CD4-positive, alpha-beta T cell treated with Interleukin-21 for 1 hour (primary cell): ENCODE results near the gene EXTL1.

Experiments used
- DNase-seq: peaks from one replicate; pipeline ENCODE4 v3.0.0-alpha.2; 2020

EXTL1 gene

DNA sequence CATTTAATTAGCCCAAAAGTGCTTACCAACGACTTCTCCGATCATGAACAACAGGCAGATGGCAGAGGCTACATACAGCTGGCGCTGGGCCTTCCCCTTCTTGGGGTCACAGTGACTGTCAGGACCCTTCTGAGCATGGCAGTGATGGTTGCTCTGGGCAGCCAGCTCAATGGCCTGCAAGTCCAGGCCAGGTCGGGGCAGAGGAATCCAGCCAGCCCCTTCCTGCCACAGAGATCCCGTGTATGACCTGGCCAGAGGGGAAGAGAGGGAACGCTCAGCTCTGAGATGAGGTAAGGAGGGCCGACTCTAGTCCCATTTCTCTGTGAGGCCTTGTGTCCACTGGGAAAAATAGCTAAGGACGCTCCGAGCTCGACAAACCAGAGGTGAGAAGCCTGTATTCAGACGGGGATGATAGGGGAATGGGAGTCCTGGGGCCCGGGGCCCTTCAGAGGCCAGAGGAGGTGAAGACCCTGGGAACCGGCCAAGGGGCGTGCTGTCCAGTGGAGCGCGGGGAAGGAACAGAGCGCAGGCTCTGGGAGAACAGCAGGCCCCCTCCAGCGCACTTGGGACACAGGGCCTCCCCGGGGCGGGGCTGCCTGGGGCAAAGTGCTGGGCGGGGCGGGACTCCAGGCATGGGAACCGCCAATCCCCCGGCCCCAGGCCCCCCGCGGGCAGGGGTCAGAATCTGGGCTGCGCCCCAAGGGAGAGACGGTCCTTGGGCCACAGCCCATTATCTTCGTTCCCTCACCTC is 23.6 kb downstream of the EXTL1 start:
- DNase-seq, result no peak

GRCh38 chr1:26045722-26046245 is 24.2 kb downstream of the EXTL1 start, which contains the start of gene SLC30A2:
SLC30A2 (minus strand) TSS chr1:26046118; CDS start chr1:26045896, 222 bp downstream.
- DNase-seq, result no peak

DNA sequence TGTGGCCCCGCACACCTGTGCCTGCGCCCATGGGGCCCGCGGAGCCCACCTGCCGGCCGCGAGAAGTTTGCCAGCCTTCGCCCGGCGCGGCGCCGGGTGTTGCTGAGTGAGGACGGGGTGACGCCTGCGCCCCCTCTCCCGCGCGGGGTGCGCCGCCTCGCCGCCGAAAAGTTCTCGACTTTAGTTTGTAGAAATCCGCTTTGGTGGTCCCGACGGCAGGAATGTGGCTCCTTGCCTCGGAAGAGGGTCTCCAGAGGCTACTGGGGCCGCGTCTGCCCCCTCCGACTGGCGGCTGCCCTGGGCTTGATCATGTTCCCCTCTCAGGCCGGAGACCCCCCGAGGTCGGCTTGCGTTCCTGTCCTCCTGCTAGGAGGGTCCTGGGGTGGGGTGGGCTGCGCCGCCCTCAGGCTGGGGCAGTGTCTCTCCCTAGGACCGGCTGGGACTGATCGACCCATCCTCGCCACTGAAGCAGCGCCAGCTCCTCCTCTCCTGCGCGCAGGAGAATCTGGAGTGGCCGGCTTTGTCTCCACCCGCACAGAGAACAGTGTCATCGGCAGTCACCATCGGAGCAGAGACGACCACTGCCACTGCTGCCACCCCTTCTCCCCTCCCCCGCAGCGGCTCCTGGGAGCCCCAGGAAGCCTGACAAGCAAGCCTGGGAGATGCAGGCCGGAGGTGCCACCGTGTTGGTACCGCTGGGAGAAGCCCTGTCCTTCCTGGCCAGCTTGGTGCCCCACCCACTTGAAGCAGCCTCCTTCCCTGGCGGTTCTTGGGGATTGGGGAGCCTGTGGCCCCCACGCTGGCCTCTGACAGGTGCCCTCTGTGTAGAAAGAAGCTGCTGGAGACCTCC is 24.9 kb downstream of the EXTL1 start:
- DNase-seq, result no peak

- DNase-seq, result no peak
These were observed 25.8 kb downstream of the EXTL1 start for GRCh38 chr1:26047278-26047874.

GRCh38 chr1:26049531-26050247 is 28.1 kb downstream of the EXTL1 start:
- DNase-seq, result no peak

DNA sequence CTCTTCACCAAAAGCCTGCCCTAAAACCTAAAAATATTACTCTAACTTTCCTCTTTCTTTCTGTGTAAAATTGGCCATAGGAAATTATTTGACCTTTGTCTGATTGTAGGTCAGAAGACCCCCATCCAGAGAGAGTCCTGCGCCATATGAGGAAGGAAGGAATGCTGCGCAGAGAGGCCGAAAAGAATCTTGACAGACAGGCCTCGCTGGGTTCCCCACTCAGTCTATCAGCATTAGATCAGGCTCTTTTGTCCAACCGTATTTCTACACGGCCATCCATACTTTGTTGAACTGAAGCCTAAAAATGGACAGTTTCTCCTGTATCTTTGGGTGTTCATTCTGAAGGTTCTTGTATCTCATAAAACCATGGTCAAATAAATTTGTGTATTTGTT is 28.7 kb downstream of the EXTL1 start:
- no peak for DNase-seq

DNA sequence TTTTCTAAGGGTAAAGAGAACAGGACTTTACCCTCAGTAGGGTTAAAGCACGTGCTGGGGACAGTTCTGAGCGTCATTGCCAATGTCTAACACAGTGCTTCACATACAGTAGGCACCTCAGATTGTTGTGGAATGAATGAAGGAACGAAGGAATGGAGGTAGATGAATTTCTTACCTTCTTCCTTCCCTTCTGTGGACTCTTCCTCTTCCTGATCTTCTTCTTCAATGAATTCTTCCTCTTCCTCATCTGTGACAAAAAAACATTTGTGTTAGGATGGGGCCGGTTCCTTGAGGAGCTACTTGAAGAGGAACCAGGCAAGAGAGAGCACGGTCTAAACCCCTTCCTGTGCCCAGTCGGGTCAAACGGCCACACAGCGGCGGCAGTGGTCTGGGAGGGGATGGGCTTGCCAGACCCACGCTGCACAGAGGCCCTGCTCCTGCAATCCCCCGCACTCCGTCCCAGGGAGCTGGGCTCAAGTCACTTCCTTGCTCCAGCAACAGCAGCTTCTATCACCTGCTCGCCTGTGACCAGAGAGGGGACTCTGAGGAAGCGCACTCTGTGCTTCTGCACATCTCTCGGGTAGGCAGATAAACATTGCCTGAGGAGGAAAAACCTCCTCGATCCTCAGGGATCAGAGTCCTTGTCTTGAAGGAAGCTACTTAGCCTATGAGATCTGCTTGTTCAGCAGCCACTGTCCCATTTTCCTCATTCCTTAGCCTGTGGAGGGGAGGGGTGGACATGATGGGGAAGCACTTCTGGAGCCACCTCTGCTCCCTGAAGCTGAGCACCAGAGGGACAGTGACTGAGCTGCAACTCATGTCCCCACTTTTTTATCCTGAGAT is 32.4 kb downstream of the EXTL1 start:
- DNase-seq, result no peak

DNA sequence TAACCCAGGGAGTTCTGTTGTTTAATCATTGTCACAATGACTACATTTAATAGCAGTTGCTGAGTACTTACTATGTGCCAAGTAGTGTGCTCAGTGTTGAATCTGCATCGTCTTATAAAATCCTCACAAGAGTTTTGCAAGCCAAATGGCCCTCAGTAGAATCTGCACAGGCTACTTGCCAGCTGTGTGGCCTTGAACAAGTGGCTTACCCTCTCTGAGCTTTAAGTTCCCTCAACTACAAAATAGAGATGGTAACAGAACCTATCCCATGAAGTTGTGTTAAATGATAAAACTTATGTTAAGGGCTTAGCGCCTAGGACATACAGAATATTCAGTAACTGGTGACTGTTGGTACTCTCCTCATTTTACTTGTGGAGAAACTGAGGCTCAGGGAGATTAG is 33.5 kb downstream of the EXTL1 start:
- no peak for DNase-seq

DNA sequence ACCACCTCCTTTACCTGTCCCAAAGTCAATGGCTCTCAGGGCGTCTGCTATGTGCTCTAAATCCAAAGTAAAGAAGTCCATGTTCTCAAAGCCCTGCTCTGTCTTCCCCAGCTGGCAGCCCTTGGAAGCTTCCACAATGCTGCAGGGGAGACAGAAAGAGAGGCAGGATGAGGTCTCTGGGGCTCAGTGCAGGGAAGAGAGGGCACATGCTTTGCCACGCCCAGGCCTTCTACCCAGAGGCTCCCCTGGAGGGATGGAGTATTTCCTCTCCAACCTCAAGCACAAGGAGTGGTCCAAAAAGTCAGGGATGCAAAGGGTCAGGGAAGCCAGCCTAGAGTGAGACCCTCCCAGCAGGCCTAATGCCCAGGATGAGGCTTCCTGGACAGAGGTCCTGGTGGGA is 35.6 kb downstream of the EXTL1 start:
- no peak for DNase-seq

GRCh38 chr1:26058052-26058595 is 36.5 kb downstream of the EXTL1 start:
- no peak for DNase-seq

DNA sequence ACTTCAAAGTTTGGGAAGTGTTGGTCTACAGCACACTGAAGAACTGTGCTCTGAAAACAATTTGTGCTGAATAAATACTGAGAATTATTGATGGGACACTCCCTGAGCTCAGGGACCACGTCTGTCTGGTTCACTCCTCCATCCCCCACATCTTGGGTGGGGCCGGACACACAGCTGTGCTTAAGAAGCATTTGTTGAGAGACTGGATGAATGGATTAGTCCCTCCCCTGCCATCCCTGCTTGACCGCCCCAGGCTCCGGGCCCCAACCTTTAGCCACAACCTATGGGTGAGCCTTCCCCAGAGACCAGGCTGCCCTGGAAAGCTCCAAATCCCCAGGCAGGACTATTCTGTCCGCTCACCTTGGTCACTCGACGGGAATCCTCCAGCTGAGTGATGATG is 38.3 kb downstream of the EXTL1 start:
- no peak for DNase-seq

DNA sequence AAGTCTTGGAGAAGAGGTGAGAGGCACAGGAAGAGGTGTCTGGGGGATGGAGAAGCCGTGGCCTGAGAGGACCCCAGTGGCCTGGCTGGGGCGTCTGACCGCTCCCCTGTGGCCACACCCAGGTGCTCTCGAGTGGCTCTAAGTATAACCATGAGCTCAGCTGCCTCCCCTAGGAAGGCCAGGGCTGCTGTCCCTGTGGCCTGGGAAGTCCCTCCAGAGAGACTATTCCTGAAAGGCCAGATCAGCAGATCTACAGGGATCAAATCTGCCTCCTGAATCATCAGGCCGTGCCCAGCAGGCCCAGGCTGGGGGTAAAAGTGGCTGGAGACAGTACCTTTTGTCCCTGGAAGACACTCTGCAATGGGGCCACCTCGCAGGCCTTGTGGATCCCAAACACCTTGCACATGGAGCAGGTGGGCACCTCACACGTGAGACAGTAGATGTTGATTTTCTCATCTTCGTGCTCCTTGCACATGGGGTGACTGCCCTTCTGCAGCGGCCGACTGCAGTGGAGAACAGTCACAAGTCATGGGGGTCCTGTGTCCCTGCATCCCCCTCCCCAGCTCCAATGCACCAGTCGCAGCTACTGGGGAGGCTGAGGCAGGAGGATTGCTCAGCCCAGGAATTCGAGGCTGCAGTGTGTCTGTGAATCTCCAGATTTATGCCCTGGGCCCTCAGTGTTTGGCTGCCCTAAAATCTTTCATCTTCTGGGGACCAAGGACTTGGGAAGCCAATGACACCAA is 39.4 kb downstream of the EXTL1 start:
- DNase-seq, result no peak

- no peak for DNase-seq
These were observed 43.0 kb downstream of the EXTL1 start for GRCh38 chr1:26064553-26064952.

DNA sequence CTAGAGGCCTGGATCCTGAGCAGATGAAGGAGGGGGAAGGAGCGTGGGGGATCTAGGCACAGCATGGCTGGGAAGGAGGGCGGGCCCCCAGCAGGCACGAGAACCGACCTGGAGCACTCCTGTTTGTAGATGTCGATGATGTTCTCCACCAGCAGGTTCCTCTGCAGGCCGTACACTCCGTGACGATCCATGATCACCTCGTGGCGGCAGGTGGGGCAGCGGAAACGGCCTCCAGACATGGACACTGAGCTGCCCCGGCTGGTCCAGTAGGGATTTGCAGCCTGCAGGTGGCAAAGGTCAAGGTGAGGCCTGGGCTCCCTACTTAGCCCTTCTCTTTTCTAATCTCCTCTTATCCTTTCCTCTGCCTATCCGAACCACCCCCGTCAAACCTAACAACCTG is 44.6 kb downstream of the EXTL1 start:
- DNase-seq, result no peak

GRCh38 chr1:26066857-26067256 is 45.3 kb downstream of the EXTL1 start:
- DNase-seq, result no peak

- DNase-seq, result no peak
These were observed 45.9 kb downstream of the EXTL1 start, which contains the start of gene TRIM63 for GRCh38 chr1:26067432-26067911. TRIM63 (minus strand) TSS chr1:26067630; CDS start chr1:26067494, 136 bp downstream.

DNA sequence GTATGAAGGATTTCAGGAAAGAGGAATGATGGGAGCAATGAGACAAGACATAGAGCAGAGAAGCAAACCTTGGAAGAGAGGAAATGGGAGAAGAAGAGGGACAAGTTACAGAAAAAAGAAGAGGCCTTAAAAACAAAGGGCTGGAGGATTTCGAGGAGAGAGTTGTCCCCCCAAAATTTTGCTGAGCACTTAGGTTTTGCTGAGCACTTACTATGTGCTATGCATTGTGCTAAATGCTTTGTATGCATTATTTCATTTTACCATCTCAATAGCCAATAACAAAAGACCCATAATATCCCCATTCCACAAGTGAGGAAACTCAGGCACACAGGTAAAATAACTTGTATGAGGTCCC is 48.3 kb downstream of the EXTL1 start:
- DNase-seq, result no peak

GRCh38 chr1:26070296-26070962 is 48.9 kb downstream of the EXTL1 start:
- DNase-seq, result no peak

- DNase-seq, result no peak
These were observed 49.4 kb downstream of the EXTL1 start for GRCh38 chr1:26070963-26071342.

DNA sequence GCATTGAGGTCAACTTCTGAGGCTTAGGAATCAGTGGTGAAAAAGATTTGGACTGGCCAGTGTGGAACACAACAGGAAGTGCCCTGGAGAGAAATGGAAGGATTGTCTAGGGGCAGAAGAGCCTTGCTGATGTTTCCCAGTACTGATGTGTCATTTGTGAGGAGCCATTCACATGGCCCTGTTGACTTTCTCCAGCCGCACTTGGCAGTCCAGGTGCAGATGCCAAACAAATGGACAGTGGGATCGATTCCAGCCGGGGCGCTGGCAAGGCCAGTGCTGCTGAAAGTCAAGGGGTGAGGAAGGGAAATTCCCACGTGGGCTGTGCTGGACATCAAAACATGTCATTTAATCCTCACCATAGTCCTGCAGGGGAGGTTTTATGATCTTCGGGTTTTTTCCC is 50.7 kb downstream of the EXTL1 start:
- no peak for DNase-seq
